IPS-NIHi11 (cell line): ENCODE measurements around the gene GBX1.

Experiments
- DNase-seq: peaks from one replicate; pipeline ENCODE4 v3.0.0; 2012; ENCODE audit warnings: mixed read lengths, low spot score

Gene GBX1

DNA sequence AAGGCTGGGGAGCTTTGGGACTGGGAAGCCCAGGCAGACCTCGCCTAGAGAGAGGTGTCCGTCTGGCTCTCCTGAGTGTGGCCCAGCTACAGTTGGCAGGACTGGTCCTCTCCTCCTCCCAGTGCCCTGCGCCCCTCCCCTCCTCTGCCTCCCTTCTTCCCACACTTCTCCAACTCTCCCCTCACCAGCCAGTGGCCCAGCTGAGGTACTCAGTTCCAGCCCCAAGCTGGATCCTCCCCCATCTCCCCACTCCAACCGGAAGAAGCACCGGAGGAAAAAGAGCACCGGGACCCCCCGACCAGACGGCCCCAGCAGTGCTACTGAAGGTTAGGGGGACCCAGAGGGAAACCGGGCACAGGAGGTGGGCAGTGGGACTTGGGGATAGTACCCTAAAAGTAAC is 27.7 kb downstream of the GBX1 start:
- DNase-seq, result no peak

GRCh38 chr7:151139071-151139790 is 28.3 kb downstream of the GBX1 start:
- peak; percentile 62 for DNase-seq

GRCh38 chr7:151138153-151138851 is 29.2 kb downstream of the GBX1 start:
- peak; percentile 82 for DNase-seq

- DNase-seq, result no peak
Measured at GRCh38 chr7:151137791-151138152, 29.7 kb downstream of the GBX1 start.

DNA sequence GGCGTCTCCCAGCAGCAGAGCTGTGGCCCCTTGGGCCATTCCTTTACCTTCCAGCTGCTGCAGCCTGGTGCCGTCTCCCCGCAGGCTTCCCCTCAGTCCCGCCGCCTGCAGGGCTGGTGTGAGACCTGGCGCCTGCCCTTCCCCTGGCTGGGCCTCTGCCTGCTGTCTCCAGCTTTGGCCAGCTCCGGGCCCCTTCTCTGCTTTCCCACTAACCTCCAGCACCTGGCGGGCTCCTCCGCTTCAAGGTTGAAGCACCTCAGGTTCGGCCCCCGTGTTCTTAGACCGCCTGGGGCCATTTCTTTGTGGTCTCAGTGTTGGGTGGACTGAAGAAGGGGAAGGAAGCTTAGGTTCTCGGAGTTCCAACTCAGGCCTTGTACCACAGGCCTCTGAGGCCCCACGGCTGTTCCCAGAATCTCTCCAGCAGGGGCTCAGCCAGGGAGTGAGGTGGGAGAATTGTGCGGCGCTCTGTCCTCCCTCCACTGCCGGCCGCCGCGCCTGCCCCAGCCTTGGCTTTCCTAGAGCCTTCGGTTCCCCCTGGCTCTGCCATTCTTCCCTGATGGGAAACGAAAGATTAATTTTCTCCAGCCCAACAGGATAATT is 30.3 kb downstream of the GBX1 start:
- peak; percentile 55 for DNase-seq

DNA sequence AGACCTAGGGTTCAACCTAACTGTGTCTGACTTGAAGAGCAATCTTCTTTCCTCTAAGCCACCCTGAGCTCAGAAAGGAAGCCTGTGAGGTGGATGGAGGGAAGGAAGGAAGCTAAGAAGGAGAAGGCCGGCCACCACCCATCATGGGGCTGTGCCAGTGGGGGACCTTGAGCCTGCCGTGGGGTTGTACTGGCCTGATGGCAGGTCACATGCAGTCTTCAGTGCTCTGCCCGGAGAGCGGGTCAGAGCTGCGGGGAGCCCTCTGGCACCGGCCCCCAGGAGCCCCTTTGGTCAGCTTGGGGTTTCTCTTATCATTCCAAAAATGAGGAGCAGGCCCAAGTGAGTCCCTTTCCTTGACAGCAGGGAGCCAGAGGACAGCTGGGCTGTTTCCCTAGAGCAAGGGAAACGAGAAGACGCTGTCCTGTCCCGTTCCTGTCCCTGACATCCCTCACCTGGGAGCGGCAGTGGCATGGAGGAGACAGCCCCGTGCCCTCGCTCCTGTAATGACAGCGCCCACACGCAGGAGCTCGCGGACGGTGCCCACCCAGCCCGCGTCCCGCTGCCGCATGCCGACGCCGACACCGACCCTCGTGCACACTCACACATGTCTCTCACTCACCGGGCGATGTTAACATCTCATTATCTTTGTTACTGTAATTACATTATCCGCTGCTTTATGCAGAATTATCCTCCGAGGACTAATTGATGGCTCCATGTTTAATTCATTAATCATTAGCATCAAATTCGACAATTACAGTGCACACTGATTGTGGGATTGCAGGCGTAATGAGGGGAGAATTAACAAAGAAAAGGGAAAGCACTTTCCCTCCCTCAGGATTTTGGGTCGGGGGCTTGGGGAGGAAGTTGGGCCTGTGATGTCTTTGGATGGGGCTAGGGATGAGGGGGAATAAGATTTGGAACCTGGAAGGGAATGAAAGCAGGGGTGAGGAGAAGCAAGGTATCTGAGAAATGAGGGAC is 31.3 kb downstream of the GBX1 start:
- DNase-seq, result no peak

GRCh38 chr7:151135525-151135845 is 32.0 kb downstream of the GBX1 start:
- no peak for DNase-seq

- DNase-seq, result no peak
Measured at GRCh38 chr7:151134743-151135524, 32.6 kb downstream of the GBX1 start.

- DNase-seq, result no peak
Measured at GRCh38 chr7:151133986-151134742, 33.3 kb downstream of the GBX1 start.

DNA sequence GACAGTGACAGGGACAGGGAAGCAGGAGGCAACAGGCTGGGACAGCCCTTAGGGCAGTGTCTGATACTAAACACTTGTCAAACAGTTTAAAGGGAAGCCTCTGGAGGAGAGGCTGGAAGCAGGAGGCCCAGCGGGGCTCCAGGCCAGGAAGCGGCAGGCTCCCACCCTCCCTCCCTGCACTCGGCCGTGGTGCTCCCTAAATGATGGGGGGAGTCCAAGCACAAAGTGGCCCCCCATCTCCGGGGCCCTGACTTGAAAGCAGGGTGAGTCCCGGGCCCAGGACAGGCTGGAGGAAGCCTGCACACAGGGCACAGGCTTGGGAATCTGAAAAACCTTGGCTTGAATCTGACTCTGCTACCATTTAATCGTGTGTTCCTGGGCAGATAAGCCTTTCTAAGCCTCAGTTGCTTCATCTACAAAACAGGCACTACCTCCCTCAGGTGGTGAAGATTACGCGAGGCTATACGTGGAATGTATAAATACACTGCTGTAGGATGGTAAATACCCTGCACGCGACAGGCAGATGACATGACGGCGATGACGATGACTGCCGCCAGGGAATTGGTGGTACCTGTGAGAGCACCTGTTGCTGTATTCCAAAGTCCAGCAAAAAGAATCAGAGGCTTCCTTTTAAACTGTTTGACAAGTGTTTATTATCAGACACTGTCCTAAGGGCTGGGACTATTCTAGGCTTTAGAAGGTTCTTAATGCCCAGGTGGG is 34.1 kb downstream of the GBX1 start:
- no peak for DNase-seq

DNA sequence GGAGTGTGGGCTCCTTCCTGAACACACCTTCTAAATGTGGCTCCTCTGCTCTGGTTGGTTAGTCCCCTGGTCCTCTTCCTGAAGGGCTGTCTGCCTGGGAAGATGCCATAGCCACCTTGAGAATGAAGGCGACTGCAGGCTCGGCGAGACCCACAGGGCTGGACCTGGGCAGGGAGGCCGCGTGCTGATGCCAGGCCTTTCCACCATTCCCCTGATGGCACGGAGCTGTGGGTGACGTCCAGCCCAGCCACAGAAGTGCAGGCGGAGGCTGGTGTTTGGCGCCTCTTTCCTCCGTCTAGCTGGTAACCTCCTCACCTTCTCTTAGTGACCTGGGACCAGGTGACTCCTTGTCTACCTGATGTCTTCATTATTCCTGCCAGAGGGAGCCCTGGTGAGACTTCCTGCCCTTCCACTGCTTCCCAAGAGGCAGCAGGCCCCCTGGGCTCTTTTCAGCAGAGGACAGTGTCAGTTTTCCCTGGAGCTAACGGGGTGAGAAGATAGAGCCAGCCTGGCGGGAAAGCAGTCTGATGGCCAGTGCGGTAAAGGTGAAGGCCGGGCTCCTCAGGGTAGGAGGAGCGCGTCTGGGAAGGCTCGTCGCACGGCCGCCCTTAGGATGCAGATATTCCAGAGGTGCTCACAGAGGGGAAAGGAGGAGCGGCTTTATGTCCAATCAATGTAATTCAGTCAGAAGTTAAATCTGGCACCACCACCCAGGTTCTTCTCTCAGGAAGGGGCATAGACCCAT is 34.9 kb downstream of the GBX1 start:
- DNase-seq, result no peak

DNA sequence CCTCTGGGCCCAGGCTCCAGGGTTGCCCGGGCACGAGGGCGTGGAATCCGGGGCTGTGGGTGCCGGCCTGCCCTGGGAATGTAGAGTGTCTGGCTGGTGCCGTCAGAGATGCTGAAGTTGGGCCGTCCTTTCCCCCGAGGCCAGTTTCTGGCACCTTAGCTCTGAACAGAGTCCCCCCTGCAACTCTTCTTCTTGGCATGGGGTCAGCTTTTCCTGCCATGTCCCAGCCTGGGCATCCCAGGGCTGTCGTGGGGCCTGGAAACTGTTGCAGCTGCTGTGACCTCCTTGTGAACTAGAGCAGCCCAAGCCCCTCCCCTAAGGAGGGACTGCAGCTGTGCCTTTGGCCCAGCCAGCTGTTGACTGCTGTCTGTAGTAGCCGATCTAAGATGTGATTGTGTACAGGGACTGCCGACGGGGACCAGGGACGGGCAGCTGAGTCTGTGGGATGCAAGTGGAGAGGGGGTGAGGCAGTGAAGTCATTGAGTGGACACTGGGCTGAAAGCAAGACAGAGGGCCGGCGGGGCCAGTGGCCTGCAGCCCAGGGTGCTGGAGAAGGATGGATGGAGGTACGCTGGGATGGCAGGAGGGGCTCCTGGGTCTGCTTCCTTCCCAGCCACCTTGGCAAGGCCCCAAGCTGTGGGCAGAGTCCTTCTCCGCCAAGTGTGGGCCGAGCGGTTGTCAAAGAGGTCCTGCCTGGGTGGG is 35.8 kb downstream of the GBX1 start:
- DNase-seq, result no peak

GRCh38 chr7:151131224-151131591 is 36.3 kb downstream of the GBX1 start:
- no peak for DNase-seq

GRCh38 chr7:151130741-151131157 is 36.7 kb downstream of the GBX1 start:
- no peak for DNase-seq

DNA sequence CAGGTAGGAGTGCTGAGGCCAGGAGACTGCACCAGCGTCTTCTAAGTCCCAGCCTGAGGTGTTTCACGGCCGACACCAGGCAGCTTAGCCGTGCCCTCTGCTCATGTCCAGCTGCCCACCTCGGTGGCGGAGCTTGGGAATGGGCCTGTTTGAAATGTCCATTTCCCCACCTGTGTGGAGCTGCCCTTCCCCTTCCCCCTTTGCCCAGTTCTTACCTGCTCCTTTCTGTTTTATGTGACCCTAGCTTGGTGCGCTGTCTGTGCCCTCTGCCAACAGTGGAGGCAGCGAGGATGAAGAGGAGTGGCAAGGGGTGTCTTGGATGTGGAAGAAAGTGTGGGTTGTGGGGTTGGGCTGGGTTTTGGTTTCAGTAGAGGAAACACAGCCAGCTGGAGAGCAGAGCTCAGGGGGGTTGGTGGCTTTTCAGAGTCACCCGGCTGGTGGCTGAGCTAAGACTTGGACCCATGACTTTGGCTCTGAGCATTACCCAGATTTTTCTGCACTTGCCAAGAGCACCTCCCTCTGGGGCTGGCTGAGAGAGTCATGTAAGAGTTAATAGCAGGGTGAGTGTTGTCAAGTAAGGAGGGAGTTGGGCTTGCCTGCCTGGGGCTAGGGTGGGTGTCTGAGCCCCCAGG is 37.4 kb downstream of the GBX1 start:
- DNase-seq, result no peak

GRCh38 chr7:151129117-151129959 is 38.2 kb downstream of the GBX1 start:
- DNase-seq, result no peak

- DNase-seq, result no peak
Measured at GRCh38 chr7:151128716-151129115, 38.8 kb downstream of the GBX1 start.
